Breast epithelium (tissue), 3 donors: Measurements from ENCODE around the gene WIPF1.

Experiments used
- CTCF ChIP-seq, 3 donors: fragments of 450-650 bp; IDR thresholded peaks; one replicate each; pipeline ENCODE4 v1.5.1; 2016 to 2017; ENCODE audit warnings: antibody characterized with exemption in 3 of 3, mild to moderate bottlenecking in 3 of 3, moderate library complexity in 3 of 3
- POLR2AphosphoS5 ChIP-seq, 3 donors: sonication (generic); formaldehyde crosslinking; IDR thresholded peaks; one replicate each; pipeline ENCODE4 v1.6.1; 2017; ENCODE audit warnings: antibody characterized with exemption in 3 of 3

DNA sequence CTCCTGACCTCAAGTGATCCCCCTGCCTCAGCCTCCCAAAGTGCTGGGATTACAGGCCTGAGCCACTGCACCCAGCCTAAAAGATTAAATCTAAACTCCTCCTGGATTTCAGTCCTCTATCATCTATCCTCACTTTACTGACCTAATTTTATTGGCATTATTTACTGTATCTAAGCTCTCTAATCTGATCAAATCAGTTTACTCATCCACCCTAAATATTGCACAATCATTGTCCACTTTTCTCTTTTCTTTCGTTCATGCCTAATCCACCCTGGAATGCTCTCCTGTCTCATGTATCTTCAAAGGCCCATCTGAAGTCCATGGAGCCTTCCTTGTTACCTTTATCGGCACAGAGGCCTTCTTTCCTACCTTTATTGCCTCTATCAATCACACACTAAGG, 79.2 kb downstream of the WIPF1 start:
- TF ChIP-seq CTCF (IDR thresholded peaks at IDR 0.05) (no peak), POLR2AphosphoS5 (IDR thresholded peaks at IDR 0.05) (no peak)
